GM19324 (cell line): ENCODE results near the gene NFIA.
"Not testable (repeated sequence)": the region's sequence is repeated elsewhere in the genome, so short reads cannot be mapped to it uniquely, and the experiment has no call there.

Experiments
- ATAC-seq: cut with Tn5 transposase; IDR thresholded peaks from one replicate; pipeline ENCODE4 v1.9.1; 2021; ENCODE audit warnings: mild to moderate bottlenecking, moderate library complexity; ENCODE audit not compliant: unreplicated experiment, low FRiP score

NFIA gene

DNA sequence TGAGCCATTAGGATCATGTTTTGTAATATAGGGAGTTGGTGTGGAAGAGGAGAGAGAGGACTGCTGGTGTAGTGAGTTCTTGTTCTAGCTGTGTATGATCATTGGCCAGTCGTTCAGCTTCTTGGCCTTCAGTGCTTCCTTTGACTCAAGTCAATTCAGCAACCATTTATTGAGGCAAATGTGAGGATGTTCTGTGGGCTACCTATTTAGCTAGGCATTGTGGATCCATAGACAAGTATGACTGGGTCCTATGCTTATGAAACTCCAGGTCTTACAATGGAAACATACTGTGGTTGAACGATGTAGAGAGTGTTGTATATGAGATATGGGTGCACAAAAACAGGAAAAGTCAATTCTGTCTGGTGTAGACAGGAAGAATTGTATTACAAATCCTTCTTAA lies 41.7 kb downstream of the NFIA start:
- ATAC-seq, result no peak

DNA sequence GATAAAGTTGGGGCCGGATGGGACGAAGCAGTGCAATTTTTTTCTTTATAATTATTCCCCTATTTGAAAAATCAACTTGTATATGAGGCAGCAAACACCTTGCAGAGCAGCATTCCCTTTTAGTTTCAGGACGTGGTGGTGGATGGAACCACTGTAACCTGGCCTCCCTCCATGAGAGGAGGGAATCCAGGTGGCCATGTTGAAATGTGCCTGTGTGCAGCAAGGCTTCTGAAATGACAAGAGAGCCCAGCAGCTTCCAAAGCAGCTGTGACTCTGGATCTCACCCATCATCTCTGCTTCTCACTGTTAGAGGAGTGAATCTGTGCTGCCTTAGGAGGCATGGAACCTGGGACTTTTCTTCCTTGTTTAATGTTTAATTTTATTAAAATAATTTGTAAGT lies 42.3 kb downstream of the NFIA start:
- no peak for ATAC-seq

DNA sequence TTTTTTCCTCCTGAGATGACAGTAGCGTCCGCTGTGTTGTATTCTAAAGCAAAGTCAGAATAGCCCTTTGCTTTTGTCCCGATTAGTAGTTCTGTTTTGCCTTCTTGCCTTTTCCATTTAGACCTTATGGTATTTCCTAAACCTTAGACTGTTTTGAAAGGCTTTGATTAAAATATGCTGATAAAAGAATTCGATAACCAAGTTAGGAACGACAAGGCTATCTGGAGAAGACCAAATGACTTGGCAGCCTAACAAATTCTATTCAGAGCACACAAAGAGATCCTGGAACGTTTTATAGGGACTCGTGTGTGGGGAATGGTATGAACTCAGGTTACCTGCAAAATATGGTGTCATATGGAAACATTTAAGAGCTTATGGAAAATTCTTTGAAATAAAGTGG lies 42.9 kb downstream of the NFIA start:
- no peak for ATAC-seq

DNA sequence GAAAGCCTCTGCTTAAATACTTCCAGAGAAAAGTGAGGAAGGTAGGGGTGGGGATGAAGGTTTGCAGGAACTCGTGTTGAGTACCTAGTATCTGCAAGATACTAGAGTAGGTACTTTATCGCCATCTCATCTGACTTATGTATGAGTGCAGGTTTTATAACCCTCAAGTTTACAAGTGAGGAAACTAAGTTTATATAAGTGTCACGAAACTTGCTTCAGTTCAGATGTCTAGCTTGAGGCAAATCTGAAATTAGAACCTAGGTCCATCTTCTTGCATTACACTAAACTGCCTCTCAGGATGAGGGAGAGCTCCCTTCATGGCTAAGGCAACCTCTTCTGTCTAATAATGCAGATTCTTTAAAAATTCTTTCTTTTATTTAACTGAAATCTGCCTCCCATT lies 43.5 kb downstream of the NFIA start:
- no peak for ATAC-seq

DNA sequence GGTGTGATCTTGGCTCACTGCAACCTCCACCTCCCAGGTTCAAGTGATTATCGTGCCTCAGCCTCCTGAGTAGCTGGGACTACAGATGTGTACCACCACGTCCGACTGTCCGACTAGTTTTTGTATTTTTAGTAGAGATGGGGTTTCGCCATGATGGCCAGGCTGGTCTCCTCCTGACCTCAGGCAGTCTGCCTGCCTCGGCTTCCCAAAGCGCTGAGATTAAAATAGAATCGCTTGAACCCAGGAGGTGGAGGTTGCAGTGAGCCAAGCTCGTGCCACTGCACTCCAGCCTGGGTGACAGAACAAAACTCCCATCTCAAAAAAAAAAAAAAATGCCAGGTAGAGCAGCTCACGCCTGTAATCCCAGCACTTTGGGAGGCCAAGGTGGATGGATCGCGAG lies 44.5 kb downstream of the NFIA start:
- ATAC-seq, result not testable (repeated sequence)

DNA sequence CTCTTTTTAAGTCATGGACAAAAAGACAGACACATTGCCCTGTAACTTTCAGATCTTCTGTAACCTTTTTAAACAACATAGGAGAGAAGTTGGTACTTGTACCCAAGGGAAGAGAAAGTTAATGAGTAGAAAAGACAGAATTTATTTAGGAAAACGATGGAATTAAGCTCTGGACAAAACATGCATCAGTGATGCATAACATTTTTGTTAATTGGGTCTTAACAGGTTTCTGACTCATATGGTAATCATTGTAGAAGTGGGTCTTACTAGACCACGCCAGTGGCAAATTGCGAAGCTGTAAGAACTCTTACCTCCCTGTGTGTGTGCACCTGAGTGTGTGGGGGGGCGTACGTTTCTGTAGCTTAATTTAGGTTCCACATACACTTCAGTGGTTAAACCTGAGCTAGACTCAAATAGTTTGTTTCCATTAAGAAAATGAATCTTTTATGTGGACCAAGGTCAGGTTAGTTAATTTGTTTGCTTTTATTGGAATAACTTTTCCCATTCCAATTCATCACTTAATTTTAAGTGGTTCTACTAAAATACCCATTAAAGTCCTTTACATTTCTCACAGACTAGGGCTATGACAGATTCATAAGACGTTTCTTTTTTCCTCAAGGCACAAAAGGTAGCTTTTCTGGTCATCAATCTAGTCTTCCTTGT lies 48.1 kb downstream of the NFIA start:
- no peak for ATAC-seq

DNA sequence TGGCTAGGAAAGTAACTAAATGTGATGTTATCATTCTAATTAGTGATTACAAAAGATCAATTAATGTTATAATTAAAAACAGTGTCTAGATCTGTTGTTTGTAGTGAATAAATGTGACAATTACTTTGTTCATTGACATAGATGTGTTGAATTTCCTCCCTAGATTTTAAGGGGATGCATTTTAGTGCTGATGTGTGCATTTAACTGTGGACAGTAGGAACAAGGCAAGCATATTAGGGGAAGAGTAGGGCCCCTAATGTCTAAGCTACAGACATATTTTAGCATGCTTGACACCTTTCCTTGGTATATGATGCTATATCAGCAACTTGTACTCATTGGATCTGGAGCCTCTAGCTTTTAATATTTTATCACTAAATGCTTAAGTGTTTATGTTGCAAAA lies 48.9 kb downstream of the NFIA start:
- ATAC-seq, result no peak

DNA sequence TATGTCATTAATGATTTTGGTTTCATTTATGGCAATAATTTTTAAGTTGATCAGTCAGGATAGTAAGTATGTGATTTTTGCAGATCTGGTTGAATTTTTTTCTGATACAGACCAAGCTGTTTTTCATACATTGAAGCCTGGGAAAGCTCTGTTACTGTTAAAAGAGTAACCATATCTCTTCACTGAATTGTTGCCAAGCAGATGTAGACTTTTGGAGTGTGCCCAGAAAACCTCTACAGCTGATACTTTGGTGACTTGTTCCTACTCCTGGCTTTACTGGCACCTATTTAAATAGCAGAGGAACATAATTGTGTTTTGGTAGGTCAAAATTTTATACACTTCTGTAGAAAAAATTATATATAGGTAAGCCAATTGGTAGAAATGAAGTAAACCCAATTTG lies 49.4 kb downstream of the NFIA start:
- no peak for ATAC-seq

DNA sequence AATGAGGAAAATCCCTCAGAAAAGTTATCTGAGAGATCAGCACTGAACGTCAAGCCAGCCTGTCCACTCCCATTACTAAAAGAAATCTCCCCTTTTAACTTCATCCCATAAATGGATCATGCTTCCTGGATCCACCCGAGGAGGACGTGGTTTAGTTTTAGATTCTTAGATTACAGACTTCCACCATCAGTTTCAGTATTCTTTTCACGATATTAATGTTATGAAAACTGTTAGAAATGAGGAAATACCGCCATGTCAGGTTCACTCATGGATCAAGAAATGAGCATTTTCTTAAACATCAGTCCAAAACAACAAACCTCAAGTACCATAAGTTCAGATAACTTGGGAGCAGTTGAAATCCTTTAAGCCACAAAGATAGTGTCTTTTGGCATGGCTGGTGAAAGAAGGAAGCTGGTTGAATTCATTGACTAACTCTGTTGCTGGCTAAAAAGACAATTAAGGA lies 49.8 kb downstream of the NFIA start:
- no peak for ATAC-seq

DNA sequence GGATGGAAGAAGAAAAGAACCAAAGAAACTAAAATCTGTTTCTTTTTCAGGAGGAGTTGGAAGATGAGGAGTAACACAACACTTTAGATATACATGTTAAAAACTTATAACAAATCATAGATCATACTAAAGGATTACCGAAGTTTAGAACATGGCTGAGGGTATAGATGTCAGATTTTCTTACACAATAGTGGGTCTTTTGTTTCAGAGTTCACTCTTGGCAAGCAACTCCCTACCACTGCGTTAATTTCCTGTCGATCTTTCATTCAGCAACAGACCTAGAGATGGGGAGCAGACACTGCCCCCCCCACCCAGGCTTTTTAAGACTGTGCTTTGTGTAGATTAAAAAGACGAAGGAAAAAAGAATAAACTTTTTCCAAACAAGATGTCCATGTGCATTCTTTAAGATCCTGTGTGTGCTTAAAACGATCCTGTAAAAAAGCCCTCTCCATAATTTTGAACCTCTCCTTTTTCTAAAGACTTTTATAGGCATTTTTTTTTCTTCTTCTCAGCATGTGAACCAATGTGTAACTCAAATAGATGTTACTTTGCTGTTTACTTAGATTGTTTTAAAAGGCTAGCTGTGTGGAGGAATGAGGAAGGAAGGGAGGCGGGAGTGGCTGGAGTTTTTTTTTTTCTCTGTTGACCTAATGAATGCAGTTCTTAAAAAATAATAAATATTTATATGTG lies 50.4 kb downstream of the NFIA start:
- ATAC-seq, result no peak

DNA sequence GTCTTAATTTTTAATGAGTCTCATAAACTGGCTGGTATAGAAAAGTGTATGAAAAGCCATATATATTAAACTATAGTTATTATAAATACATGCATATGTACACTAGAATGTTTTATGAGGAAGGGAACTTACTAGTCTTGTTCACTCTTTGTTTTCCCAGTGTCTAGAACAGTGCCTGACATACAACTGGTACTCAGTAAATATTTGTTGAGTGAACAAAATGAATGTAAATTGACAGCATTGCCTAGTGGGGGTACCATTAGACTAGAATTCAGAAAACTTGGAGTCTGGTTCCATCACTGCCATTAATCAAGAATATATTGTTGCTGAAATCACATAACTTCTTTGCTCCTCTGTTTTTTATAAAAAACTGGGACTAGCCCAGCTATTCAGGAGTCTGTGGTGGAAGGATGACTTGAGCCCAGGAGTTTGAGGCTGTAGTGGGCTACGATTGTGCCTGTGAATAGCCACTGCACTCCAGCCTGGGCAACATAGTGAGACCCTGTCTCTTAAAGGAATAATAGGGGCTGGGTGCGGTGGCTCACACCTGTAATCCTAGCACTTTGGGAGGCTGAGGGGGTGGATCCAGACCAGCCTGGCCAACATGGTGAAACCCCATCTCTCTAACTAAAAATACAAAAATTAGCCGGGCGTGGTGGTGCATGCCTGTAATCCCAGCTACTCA lies 51.1 kb downstream of the NFIA start:
- ATAC-seq, result no peak

DNA sequence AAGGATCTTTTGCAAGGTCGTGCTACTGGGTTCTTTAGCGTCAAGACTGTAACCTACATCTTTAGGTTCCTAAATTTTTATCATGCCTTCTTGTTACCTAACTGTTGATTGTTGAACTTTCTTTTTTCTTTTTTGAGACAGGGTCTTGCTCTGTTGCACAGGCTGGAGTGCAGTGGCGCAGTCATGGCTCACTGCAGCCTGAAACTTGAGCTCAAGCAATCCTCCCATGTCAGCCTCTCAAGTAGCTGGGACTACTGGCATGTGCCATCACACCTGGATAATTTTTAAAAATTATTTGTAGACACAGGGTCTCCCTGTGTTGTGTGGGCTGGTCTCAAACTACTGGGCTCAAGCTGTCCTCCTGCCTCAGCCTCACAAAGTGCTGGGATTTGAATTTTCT lies 52.9 kb downstream of the NFIA start:
- ATAC-seq, result no peak

DNA sequence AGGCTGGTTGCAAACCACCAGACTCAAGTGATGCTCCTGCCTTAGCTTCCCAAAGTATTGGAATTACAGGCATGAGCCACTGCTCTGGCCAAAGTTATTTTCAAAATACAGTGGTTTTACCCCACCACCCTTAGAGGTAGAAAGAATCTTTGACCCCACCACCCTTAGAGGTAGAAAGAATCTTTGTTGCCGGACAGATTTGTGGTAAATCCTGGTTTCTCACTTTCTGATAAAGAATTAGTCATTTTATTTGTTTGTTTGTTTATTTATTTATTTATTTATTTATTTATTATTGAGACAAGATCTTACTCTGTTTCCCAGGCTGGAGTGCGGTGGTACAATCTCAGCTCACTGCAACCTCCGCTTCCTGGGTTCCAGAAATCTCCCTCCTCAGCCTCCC lies 55.9 kb downstream of the NFIA start:
- no peak for ATAC-seq

DNA sequence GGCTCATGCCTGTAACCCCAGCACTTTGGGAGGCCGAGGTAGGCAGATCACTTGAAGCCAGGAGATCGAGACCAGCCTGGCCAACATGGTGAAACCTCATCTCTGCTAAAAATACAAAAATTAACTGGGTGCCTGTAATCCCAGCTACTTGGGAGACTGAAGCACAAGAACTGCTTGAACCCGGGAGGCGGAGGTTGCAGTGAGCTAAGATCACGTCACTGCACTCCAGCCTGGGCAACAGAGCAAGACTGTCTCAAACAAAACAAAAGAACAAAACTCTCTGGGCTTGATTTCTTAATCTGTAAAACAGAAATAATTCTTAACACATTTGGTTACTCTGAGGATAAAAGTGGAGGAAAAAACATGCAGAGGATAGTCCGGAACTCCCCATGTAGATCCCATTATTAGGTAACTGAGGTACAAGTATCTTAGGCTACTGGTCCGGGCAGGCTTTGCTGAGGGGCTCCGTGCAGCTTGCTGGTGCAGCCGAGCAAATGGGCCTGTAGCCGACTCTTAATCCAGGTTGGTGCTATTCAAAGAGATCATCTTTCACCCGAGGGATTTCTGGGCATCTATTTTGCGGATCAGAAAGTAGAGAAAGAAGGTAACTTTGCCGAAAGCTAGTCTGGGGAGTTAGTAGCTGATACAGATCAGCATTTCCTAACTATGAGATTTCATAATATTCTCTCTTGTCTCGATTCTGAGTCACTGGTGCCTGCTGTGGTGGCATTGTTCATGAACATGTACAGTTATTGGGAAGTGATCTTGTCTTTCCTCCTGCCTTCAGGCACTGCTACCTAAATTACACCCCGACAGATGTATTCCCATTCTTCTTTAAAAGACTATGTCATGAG lies 56.8 kb downstream of the NFIA start:
- ATAC-seq, result no peak

DNA sequence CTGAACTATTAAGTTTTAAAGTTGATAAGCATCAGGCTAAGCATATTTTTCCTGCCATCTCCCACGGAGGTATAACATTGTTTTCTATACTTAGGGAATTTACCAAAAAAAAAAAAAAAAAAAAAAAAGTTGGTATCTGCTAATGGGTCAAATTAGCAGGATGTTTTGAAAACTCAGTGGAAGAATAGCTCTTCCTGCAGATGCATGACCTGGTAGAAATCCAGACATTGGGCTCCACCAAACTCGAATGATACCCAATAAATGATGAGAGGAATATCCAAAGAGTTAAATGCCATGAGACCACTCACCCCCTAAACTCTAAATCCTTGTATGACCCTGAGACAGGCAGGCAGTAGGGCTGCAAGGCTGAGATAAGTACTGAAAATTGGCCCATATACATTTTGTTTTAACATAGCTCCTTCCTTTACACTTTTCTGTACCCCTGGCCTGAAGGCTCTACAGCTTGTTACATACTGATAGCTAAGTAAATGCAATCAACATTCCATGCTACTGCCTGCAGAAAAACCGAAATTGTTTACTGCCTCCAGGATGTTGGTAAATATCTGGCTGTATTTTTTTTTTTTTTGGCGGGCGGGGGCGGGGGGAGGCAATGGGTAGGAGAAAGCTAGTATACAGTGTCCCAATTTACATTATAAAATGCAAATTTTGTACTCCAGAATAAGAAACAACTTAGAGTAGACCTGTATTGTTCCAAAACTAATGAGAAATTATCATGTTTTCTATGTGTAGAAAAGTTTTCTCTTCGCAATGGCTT lies 57.6 kb downstream of the NFIA start:
- no peak for ATAC-seq

DNA sequence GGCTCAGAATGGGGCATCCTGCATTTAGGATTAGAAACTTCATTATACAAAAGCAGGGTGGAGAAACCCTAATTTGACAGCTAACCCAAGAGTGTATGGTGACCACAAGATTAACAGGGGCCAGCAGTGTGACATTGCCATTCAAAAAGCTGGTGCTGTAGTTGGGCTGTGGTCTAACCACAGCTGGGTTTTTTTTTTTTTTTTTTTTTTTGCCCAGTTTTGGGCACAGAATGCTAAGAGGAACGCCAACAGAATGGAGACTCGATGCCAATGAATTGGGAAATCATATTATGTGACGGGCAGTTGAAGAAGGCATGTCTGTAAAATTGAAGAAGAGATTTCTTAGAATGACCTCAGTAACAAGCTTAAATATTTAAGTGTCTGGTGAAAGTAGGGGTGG lies 58.4 kb downstream of the NFIA start:
- ATAC-seq, result no peak

DNA sequence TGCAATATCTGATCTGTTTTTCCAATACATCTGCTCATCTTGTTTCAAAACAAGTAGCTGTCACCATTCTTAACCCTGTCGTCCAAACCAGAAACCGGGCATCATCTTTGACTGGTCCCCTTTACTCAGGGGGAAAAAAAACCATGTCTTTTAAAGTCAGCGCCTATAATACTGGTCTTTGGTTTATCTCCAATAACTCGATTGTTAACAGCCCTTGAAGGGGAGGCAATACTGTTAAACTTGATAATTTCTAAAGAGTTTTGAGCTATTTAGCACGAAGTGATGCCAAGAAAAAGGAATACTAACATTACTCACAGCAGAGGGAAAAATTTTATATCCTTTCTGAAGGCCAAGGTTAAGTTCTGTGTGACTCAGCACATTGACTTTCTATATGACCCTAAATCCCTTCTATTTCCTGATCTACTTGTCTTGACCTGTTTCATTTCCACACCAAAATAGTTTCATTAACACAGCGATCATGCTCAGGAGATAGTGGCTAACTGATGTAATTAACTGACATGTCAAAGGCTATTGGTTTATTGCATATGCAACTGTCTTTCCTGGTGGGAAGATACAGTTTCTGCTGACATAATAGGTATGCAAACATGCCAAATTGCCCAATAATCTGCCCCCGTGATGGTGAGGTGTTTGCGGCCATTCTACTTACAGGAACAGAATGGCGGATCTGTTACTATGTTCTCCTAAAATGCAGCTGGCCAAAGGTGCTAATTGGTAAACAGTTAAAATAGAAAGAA lies 59.1 kb downstream of the NFIA start:
- ATAC-seq, result no peak

DNA sequence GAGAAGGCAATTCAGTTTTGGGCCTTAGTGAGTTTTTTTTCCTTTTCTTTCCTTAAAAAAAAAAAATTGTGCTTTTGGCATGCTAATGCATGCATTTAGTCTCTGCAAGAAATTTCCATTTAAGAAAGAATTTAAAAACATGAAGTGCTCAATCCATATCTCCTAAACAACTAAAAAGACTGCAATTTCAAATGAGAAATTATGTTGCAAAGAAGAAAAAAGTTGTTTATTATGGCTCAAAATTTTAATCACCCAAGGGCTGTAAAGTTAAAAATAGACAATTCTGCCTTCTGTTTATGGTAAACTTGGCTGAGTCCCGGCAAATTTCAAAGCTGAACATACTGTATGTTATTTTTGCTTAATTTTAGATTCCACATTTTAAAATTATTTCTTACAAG lies 59.7 kb downstream of the NFIA start:
- no peak for ATAC-seq

DNA sequence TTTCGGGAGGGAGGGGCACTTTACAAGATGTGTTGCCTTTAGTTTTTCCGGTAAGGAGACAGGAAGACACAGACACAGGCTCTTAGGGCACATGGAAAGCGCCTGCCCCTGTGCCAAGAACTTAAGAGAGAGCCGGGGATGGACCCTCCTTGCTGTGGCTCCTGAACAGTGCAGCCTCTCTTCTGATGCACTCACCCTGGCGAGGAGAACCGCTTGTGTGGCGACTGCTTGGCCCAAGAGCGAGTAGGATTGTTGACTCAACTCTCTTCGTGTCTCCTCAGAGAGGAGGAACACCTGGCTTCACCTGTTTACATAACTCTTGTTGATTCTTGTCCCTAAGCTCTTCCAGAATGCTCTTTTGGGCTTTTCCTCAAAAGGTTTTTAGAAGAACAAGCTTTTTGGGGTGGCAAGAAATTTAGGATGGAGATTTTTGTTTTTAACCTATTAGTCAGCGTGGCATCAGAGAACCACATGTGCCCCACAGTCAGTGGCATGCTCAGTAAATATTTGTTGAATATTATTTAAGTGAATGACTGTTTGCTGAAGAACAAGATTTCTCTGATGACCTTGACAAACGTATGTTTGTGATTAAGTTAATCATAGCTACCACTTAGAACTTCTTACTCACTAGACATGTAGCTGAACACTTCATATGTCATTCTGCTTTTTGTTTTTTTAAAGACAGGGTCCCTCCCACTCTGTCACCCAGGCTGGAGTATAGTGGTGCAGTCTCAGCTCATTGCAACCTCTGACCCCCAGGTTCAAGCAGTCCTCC lies 60.6 kb downstream of the NFIA start:
- ATAC-seq, result no peak
